GM18508 (cell line): ENCODE data around the gene EOLA1.
A peak's percentile ranks its signal among the peaks of the same experiment; 100 is the strongest.
"Not testable (repeated sequence)": the region's sequence is repeated elsewhere in the genome, so short reads cannot be mapped to it uniquely, and the experiment has no call there.

ENCODE experiments used
- ATAC-seq: cut with Tn5 transposase; IDR thresholded peaks from one replicate; pipeline ENCODE4 v1.9.1; 2021; ENCODE audit warnings: moderate number of reproducible peaks; ENCODE audit not compliant: insufficient read depth, unreplicated experiment

The EOLA1 gene

DNA sequence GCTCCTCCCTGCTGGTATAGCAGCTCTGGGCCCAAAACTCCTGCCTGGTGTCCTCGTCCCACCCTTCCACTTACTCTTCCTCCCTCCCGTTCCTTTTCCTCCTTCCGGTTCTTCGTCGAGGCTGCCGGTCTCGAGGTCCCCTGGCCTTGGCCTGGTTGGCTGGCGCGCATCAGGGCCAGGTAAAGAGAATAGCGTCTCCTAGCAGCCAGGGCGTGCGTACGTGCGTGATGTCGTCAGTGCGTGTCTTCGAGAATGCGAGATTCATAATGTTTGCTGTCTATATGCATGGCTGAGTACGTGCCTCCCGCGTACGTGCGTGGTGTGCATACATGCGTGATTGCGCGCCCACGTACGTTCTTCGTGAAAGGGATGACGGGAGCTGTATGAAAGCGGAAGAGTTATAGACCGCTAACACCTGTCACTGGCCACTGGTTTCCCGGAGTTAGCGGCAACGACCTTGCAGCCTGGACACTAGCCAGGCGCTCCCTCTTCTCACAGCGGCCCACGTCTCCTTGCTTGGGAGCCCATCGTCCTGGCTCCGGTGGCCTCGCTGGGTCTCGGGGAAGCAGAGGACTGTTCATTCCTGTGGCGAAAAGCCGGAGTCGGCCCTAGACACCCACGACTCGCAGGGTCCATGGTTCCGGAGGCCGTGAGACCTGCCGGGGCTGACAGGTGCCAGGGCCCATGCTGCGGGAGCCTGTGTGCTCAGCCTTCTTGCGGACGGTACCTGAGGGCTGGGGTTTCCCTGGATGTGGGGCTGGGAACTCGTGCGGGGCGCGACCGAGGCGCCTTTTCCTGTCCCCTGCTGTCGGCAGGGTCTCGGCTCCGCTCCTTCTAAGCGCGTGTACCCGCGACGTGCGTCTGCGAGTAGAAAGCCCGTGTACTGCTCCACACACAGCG lies at the start of gene EOLA1:
Gene EOLA1 (plus strand): TSS at position 392 of the 900 bp plus-strand sequence. CDS start 4,619 bp downstream, outside the sequence.
- peak; percentile 77 for ATAC-seq

DNA sequence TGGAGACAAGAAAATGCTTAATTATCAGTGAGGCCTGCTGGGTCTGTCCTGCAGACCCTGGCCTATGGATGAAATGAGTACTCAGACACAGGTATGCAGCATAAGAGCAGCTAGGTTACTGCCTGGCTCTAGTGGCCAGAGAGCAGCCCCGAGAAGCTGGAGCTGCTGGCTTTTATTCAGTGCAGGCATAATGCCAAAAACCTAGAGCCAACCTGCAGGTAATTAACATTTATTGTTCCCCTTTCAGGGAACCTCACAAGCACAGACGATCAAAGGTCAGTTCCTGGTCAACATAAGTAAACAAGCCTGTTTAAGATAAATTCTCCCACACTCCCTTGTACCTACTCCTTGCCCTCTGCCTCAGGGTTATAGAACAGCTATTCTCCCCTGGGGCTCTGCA lies 49.0 kb upstream of the EOLA1 start:
- ATAC-seq: no peak

DNA sequence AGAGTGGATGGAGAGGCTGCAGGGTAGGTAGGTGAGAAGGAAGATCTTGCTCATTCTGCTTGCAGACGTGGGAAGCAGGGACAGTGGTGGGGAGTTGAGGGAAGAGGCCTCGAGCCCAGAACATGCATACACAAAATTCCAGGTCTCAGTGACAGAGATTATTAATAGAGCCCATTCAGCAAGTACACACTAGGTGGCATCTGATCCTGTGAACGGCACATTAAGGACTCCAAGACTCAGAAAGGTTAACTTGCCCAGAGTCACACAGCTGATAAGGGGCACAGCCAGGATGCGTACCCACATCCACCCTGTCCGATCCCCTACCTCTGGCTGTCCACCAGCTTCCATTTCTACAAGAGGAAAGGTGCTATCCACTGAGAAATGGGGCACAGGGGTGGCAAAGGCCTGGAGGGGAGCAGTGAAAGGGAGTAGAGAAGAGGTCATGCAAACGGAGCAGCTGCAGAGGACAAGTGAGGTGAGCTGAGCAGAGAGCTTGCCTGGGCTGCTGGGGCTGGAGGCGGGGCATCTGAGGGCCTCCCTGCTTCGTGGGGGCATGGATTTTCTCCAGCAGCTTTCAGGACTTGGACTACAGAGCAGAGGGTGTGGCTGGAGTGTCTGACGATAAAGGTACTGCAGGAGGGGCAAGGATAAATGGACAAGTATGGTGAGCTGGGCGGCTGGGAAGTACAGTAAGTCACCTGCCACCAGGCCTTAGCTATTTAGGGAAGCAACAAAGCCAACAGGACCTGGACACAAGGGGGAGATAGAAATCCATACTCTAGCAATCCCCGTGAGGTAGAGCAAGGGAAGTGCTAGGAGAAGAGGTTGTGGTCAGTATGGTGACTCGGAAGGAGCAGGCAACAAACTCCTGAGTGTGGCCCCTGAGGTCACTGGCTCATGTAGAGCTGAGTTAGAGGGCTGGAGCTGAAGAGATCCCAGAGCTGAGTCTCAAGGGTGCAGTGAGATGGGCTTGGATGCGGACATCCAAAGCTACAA lies 46.9 kb upstream of the EOLA1 start:
- ATAC-seq: no peak

DNA sequence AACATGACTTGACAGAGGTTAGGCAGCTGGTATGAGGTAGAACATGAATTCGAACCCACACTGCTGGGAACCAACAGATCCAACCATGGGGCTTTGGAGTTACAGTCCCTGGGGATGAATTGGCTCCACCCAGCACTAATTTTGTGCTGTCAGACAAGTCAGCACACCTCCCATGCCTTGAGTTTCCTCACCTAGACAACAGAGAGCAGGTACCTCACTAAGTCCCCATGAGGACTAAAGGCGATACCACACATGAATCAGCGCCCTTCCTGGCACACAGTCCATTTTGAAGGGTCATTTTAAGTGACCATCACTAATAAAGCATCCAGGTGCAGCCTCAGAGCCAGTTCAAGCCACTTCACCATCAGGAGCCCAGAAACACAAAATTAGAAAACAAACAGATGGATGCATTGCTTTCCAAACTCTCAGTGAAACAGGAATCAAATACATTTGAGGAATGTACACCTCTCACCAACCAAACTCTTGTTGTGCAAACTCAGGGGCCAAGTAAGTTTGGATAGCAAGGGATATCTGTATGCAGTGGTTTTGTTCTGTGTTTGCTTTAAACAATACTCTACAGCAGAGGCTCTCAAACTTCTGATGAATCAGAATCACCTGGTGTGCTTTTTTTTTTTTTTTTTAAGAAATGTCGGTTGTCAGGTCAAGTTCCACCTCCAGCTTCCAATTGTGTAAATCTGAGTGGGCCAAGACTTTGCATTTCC lies 45.8 kb upstream of the EOLA1 start:
- no peak for ATAC-seq

DNA sequence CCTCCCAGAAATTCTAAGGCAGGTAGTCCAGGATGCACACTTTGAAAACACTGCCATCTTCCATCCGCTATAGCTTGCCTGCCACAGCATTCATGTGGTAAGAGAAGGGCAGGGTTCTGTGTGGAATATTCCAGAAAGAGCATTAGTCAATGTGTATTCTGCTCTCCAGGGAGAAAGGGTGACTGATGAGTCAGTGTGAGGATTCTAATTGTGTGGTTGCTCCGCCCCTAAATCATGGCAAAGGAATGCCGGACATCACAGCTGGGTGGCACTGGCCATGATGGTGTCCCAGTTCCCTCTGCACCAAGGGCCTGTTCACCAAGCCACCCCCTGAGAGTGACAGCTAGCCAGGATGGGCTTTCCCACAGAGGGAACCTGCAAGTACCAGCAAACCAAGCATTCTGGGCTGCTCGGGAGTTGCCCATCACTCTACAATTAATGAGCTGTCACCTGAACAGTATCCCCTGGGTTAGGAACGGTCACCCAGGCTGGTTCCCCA lies 45.2 kb upstream of the EOLA1 start:
- ATAC-seq: no peak

DNA sequence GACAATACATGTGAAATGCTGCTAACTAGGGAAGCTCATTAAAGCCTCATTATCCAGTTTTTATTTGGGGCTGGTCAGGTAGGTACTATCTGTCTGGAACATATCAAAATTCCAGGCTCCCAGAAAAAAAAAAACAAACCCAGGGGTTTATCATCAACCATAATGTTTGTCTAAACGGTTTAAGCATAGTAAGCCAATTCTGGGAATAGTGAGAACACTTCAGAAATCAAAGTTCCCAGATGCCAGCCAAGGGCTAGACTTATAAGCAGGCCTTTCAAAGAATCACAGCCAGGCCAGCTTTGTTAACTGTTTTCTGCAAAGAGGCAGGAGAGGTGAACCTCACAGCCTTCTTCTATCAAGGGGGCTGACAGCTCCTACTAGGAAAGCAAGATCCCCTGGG lies 43.8 kb upstream of the EOLA1 start:
- no peak for ATAC-seq

DNA sequence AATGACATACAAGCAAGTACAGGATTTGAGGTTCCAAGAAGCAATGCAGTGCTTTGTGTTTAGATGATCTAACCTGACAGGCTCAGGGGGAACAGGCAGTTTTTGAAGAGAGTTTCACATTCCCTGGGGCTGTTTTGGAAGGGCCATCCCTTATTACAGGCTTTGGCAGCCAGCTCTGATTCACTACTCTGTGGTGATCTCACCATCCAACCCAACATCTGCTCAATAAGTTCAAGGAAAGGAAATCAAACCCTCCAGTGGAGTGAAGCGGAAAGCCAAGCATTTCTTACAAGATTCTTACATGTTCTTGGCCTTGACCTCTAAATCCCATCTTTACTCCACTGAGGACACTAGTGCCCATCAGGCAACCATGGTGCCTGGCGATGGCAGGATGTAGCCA lies 43.2 kb upstream of the EOLA1 start:
- ATAC-seq: no peak

DNA sequence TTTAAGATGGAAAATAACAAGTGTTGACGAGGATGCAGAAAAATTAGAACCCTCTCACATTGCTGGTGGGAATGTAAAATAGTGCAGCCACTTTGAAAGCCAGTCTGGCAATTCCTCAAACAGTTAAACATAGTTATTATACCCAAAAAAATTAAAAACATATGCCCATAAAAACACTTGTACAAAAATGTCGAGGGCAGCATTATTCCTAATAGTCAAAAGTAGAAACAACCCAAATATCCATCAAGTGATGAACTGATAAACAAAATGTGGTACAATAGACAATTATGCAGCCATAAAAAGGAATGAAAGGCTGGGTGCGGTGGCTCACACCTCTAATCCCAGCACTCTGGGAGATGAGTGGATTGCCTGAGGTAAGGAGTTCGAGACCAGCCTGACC lies 42.0 kb upstream of the EOLA1 start:
- no peak for ATAC-seq

DNA sequence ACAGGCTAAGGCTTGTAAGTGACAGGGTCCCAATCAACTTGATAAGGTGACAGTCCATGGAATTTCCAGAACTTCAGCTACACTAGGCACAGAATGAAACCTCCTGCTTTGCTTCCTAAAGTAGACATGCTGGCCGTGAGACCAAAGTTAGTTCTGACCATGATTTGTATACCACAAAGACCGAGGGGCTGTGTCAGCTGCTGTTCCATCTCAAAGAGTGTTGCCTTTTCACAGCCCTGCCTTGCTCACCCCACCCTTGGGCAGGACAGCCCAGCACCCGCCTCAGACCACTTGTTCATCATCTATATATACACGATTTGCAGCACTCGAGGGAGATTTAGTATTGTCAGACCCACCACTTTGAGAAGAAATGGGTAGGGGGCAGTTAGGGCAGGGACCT lies 41.0 kb upstream of the EOLA1 start:
- ATAC-seq: no peak

DNA sequence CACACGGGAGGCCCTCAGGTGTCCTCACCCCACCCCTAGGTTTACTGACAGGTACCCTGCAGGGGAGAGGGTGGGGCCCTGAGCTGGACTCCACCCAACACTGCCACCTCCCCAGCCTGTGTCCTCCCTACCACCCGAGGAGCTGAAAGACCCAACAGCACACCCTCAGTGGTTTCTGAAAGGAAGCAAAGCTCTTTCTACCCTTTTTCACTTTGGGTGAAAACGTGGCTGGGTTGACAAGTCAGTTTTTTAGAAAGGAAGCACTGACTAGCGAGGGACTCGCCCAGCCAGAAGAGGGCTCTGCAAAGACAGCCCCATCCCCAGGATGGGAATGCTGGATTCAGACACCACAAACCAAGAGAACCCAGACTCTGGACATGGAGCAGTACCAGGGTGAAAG lies 37.9 kb upstream of the EOLA1 start:
- ATAC-seq: not testable (repeated sequence)

DNA sequence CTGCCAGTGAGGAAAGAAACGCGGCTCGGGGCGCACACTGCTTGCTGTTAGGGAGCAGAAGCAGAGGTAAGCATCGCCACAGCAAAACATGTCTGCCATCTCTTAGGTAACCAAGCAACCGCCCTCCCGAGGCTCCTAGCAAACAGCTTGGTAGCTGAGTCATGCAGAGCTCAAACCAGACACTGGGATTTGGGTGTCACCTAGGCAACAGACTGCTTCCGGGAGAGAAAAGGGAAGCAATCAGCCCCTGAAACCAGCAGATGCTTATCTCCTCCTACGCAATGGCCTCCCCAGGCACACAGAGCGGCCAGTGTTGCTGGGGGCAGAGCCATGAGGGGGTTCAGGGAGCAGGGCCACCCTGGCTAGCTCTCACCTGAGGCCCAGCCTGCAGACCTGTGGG lies 37.4 kb upstream of the EOLA1 start:
- peak; percentile 77 for ATAC-seq

DNA sequence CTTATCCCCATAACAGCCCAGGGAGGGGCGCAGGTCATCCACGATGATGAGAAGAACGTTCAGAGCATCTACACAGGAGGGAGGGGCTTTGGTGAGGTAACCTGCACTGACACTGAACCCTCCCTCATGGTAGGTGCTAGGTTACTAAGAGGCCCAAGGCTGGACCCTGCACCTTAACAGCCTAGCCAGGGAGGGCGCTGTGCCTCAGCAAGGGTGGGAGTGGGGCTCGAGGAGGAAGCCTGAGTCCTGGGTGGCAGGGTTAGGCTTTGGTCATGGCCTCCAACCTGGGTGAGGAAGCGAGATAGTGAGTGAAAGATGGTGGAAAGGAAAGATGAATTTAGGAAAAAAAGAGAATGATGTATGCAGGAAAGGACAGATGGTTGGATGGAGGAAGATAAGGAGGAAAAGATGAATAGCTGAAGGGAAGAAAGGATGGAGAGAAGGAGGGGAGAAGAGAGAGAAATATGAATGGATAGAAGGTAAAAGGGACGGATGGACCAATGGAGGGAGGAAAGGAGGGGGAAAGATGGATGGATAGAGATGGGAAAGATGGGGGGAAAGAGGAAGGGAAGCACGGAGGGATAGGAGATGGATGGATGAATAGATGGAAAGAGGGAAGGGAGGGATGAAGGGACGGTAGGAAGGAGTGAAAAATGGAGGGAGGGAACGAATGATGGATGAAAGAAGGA lies 36.4 kb upstream of the EOLA1 start:
- ATAC-seq: peak; percentile 28

DNA sequence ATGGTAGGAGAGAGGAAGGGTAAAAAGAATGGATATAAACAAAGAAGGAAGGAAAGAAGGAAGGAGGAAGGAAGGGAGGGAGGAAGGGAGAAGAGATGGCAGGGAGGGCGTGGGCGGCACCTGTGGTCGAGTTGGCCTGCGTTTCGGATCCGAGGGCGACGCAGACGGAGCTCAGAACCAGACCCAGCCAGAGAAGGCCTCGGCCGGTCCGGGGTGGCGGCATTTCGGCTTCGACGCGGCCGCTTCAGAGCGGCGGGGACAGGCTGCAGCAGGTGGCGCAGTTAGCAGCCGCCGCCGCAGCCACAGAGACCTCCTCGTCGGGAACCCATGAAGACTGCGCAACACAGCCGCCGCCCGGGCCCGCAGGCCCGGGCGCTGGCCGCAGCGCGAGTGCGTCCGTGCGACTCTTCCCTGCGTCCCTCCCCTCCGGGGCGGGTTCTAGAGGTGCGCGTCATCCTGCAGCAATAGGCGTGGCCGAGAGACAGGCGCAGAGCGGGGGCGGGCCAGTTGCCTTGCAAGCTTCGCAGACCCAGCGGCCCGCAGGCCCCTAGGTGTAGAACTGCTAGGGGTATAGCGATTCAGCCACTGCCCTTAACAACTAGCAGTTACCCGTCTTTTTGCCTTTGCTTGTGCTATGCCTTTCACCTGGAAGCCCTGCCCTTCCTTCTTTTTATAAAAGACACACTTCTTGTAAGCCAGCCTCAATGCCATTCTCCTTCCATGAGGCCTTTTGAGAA lies 35.7 kb upstream of the EOLA1 start, which contains the start of gene IDS:
Gene IDS (minus strand): TSS at position 392 of the 737 bp plus-strand sequence. CDS start 169 bp downstream, at position 223.
- ATAC-seq: peak; percentile 40

DNA sequence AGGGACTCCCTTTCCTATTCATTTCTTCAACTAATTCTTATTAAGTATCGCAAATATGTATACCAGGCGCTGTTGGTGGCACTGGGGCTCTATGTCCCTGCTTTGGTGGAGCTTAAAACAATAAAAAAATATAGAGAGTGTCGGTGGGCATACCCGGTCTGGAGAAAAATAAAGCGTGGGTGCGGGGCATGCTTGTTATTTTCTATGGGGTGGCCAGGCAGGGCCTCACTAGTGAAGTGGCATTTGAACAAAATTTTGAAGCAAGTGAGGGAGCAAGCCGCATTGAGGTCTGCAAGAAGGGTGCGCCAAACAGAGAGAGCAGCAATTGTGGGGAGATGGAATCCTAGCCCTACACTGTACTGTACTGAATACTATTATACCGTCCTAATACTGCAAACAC lies 35.1 kb upstream of the EOLA1 start:
- no peak for ATAC-seq

DNA sequence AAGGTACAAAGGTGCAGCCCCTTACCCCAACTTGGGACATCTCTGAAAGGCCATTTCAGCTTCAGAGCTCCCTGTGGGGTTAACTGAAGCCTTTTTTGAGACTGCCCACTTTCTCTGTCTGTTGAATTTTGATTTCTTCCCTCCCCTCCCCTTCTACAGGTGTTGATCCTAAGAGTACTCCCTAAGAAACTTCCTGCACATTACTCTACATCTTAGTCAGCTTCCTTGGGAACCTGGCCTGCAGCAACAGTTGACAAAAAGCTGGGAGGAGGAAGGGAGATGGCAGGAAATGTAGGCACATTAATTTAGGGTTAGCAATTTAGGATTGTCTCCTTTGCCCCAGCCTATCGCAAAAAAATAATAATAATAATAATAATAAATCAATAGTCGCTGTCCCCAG lies 34.5 kb upstream of the EOLA1 start:
- no peak for ATAC-seq

DNA sequence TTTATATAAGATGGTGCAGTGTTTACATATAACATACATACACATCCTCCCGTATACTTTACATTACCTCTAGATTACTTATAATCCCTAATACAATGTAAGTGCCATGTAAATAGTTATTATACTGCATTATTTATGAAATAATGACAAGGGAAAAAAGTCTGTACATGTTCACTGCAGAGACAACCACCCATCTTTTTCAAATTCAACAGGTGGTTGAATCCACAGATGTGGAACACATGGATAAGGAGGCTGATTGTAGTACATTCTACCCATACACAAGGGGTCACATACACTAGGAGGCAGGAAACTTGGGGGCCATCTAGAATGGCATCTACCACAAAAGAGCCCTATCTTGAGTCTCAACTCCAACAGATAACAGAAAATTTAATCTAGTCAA lies 32.3 kb upstream of the EOLA1 start:
- no peak for ATAC-seq

DNA sequence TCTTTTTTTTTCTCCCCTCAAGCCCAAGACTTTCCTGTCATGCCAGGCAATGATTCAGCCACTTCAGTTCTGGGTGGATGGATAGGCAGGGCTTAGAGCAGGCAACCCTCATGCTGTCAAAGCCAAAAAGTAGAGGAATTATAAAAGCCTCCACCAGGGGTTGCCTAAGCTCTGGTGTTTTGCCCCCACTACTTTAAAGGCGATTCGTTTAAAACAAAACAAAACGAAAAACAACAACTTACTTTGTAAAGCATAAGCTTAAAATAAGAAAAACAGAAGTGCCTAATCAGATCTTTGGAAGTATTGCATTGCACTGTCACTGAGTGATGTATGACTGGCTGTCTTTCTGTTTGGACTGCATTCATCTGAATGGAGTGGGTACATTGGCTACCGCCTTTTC lies 30.4 kb upstream of the EOLA1 start:
- no peak for ATAC-seq

DNA sequence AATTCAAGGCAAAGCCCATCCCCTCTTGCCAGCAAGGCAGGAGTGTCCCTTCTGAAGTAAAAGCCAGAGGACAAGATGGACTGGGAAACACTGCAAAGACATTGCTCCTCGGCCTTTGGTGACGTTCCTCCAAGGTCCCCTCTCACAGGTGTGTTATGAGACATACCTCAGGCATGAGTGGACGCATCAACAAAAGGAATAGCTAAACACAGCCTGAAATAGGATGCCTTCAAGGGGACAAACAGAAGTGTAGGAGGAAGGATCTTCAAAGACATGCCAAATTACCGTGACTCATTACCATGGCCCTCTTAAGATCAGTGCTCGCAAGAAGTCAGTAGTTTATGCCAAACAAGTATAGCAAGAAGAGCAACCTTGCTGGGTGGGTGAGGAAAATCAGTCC lies 29.7 kb upstream of the EOLA1 start:
- no peak for ATAC-seq
